ENCODE data around the gene ZNF564. TPM values are rescaled to one million over a fixed set of nuclear protein-coding genes. Genes with fewer than 3 reads are reported as not detected.

The ZNF564 gene
- total and polyA plus RNA-seq, 2 experiments from 2014 or later: 7.1 to 8.6 TPM

DNA sequence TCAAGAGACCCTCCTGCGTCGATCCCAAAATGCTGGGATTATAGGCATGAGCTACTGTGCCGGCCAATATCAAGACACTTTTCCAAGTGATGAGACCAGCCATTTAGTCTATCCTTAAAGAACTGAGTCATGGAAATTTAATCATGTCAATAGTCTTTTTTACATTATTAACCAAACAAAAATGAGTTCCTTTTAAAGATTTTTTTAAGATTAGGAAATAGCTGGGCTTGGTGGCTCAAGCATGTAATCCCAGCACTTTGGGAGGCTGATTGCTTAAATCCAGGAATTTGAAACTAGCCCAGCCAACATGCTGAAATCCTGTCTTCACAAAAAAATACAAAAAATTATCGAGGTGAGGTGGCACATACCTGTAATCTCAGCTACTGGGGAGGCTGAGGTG, 16.7 kb upstream of the ZNF564 start:
- Mint-ChIP-seq H3K9me3 (peaks cover 3% of the 10 kb centered on the region; the same call in 1 of the 3 replicates), H3K4me3 (no peak overlapping the region), H3K27ac (no peak overlapping the region), H3K4me1 (peaks cover 10% of the 10 kb centered on the region), H3K27me3 (ENCODE audit: insufficient read depth, low read depth, poor library complexity) (peaks cover 5% of the 10 kb centered on the region), H3K36me3 (ENCODE audit: low read depth) (no peaks in the 10 kb centered on the region; the same call in 2 of the 3 replicates)
- H2AFZ ChIP-seq: no peak overlapping the region
- TF ChIP-seq, protein P1, sequence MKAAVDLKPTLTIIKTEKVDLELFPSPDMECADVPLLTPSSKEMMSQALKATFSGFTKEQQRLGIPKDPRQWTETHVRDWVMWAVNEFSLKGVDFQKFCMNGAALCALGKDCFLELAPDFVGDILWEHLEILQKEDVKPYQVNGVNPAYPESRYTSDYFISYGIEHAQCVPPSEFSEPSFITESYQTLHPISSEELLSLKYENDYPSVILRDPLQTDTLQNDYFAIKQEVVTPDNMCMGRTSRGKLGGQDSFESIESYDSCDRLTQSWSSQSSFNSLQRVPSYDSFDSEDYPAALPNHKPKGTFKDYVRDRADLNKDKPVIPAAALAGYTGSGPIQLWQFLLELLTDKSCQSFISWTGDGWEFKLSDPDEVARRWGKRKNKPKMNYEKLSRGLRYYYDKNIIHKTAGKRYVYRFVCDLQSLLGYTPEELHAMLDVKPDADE (IDR thresholded peaks at IDR 0.05): no peak
- TF ChIP-seq EZH2phosphoT487 (IDR thresholded peaks at IDR 0.05; ENCODE audit: unreplicated experiment) (no peak), CREB1 (CRISPR knock-in tag; IDR thresholded peaks at IDR 0.05; ENCODE audit: low read depth) (no peak), ZNF114 (CRISPR knock-in tag; IDR thresholded peaks at IDR 0.05) (no peak), POLR2AphosphoS5 (IDR thresholded peaks at IDR 0.05; ENCODE audit: low read depth) (no peak), ZNF331 (CRISPR knock-in tag; IDR thresholded peaks at IDR 0.05; ENCODE audit: low read depth) (no peak), JUNB (IDR thresholded peaks at IDR 0.05; ENCODE audit: unreplicated experiment) (no peak), NANOG (IDR thresholded peaks at IDR 0.05; ENCODE audit: borderline replicate concordance) (no peak), EZH2 (IDR thresholded peaks at IDR 0.05; ENCODE audit: low read depth, unreplicated experiment) (no peak), STAT1 (IDR thresholded peaks at IDR 0.05; ENCODE audit: unreplicated experiment) (no peak)
- TF ChIP-seq, protein P2, sequence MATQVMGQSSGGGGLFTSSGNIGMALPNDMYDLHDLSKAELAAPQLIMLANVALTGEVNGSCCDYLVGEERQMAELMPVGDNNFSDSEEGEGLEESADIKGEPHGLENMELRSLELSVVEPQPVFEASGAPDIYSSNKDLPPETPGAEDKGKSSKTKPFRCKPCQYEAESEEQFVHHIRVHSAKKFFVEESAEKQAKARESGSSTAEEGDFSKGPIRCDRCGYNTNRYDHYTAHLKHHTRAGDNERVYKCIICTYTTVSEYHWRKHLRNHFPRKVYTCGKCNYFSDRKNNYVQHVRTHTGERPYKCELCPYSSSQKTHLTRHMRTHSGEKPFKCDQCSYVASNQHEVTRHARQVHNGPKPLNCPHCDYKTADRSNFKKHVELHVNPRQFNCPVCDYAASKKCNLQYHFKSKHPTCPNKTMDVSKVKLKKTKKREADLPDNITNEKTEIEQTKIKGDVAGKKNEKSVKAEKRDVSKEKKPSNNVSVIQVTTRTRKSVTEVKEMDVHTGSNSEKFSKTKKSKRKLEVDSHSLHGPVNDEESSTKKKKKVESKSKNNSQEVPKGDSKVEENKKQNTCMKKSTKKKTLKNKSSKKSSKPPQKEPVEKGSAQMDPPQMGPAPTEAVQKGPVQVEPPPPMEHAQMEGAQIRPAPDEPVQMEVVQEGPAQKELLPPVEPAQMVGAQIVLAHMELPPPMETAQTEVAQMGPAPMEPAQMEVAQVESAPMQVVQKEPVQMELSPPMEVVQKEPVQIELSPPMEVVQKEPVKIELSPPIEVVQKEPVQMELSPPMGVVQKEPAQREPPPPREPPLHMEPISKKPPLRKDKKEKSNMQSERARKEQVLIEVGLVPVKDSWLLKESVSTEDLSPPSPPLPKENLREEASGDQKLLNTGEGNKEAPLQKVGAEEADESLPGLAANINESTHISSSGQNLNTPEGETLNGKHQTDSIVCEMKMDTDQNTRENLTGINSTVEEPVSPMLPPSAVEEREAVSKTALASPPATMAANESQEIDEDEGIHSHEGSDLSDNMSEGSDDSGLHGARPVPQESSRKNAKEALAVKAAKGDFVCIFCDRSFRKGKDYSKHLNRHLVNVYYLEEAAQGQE (IDR thresholded peaks at IDR 0.05; ENCODE audit: unreplicated experiment): no peak
- TF ChIP-seq, protein P3, sequence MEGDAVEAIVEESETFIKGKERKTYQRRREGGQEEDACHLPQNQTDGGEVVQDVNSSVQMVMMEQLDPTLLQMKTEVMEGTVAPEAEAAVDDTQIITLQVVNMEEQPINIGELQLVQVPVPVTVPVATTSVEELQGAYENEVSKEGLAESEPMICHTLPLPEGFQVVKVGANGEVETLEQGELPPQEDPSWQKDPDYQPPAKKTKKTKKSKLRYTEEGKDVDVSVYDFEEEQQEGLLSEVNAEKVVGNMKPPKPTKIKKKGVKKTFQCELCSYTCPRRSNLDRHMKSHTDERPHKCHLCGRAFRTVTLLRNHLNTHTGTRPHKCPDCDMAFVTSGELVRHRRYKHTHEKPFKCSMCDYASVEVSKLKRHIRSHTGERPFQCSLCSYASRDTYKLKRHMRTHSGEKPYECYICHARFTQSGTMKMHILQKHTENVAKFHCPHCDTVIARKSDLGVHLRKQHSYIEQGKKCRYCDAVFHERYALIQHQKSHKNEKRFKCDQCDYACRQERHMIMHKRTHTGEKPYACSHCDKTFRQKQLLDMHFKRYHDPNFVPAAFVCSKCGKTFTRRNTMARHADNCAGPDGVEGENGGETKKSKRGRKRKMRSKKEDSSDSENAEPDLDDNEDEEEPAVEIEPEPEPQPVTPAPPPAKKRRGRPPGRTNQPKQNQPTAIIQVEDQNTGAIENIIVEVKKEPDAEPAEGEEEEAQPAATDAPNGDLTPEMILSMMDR (conservative IDR thresholded peaks at IDR 0.05; ENCODE audit: low read depth in 2 of 2): no peak
- TF ChIP-seq, protein P4, sequence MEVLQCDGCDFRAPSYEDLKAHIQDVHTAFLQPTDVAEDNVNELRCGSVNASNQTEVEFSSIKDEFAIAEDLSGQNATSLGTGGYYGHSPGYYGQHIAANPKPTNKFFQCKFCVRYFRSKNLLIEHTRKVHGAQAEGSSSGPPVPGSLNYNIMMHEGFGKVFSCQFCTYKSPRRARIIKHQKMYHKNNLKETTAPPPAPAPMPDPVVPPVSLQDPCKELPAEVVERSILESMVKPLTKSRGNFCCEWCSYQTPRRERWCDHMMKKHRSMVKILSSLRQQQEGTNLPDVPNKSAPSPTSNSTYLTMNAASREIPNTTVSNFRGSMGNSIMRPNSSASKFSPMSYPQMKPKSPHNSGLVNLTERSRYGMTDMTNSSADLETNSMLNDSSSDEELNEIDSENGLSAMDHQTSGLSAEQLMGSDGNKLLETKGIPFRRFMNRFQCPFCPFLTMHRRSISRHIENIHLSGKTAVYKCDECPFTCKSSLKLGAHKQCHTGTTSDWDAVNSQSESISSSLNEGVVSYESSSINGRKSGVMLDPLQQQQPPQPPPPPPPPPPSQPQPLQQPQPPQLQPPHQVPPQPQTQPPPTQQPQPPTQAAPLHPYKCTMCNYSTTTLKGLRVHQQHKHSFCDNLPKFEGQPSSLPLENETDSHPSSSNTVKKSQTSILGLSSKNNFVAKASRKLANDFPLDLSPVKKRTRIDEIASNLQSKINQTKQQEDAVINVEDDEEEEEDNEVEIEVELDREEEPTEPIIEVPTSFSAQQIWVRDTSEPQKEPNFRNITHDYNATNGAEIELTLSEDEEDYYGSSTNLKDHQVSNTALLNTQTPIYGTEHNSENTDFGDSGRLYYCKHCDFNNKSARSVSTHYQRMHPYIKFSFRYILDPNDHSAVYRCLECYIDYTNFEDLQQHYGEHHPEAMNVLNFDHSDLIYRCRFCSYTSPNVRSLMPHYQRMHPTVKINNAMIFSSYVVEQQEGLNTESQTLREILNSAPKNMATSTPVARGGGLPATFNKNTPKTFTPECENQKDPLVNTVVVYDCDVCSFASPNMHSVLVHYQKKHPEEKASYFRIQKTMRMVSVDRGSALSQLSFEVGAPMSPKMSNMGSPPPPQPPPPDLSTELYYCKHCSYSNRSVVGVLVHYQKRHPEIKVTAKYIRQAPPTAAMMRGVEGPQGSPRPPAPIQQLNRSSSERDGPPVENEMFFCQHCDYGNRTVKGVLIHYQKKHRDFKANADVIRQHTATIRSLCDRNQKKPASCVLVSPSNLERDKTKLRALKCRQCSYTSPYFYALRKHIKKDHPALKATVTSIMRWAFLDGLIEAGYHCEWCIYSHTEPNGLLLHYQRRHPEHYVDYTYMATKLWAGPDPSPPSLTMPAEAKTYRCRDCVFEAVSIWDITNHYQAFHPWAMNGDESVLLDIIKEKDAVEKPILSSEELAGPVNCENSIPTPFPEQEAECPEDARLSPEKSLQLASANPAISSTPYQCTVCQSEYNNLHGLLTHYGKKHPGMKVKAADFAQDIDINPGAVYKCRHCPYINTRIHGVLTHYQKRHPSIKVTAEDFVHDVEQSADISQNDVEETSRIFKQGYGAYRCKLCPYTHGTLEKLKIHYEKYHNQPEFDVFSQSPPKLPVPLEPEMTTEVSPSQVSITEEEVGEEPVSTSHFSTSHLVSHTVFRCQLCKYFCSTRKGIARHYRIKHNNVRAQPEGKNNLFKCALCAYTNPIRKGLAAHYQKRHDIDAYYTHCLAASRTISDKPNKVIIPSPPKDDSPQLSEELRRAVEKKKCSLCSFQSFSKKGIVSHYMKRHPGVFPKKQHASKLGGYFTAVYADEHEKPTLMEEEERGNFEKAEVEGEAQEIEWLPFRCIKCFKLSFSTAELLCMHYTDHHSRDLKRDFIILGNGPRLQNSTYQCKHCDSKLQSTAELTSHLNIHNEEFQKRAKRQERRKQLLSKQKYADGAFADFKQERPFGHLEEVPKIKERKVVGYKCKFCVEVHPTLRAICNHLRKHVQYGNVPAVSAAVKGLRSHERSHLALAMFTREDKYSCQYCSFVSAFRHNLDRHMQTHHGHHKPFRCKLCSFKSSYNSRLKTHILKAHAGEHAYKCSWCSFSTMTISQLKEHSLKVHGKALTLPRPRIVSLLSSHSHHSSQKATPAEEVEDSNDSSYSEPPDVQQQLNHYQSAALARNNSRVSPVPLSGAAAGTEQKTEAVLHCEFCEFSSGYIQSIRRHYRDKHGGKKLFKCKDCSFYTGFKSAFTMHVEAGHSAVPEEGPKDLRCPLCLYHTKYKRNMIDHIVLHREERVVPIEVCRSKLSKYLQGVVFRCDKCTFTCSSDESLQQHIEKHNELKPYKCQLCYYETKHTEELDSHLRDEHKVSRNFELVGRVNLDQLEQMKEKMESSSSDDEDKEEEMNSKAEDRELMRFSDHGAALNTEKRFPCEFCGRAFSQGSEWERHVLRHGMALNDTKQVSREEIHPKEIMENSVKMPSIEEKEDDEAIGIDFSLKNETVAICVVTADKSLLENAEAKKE (CRISPR knock-in tag; IDR thresholded peaks at IDR 0.05): no peak
- ATAC-seq (no peak), DNase-seq (ENCODE audit: low spot score) (no peak)
- no peaks in the 10 kb centered on the region for H3K9me2 ChIP-seq (ENCODE audit: insufficient read depth)
- H3K4me3 ChIP-seq: no peak overlapping the region
- no peaks in the 10 kb centered on the region for H3F3A ChIP-seq (replicated peaks; ENCODE audit: low read depth)
- no peaks in the 10 kb centered on the region for H3K79me2 ChIP-seq (replicated peaks; ENCODE audit: insufficient read depth)
- no peak overlapping the region for H3K27ac ChIP-seq (ENCODE audit: low read depth)
- no peaks in the 10 kb centered on the region; the same call in 1 of the 2 replicates for H3K36me3 ChIP-seq (ENCODE audit: insufficient read depth)
- H3K4me2 ChIP-seq: no peak overlapping the region
- H3K4me1 ChIP-seq (ENCODE audit: insufficient read depth): peaks cover 7% of the 10 kb centered on the region; the same call in 1 of the 2 replicates
- H4K20me1 ChIP-seq (replicated peaks; ENCODE audit: insufficient read depth): no peaks in the 10 kb centered on the region
- no peaks in the 10 kb centered on the region for H3K27me3 ChIP-seq (ENCODE audit: insufficient read depth)
